Adipose tissue (tissue), 3 donors: ENCODE data around the gene PDXDC1. TPM values are rescaled to one million over a fixed set of nuclear protein-coding genes. Genes with fewer than 3 reads are reported as not detected.
"Not testable (repeated sequence)": the region's sequence is repeated elsewhere in the genome, so short reads cannot be mapped to it uniquely, and the experiment has no call there.

ENCODE experiments used
- H3K27ac ChIP-seq: one replicate; pipeline ENCODE4 v1.5.1; 2013; ENCODE audit warnings: low read depth, low read length
- whole genome bisulfite sequencing, 3 donors: extraction: QIAGEN DNeasy Blood & Tissue Kit; methylation state at CpG; one replicate each; pipeline ENCODE4 v1.1.7; 2013; 5-methylcytosine and 5-hydroxymethylcytosine counted together
- polyA plus RNA-seq, 3 donors: library from polyadenylated mRNA; stranded (reverse); fragments of 200-250 nt; gene quantifications; one replicate each; pipeline ENCODE4 v1.2.3, GENCODE V29; 2013
- donor health status: healthy with polysubstance abuse.
- donor health status: Bipolar disorder and iron deficiency.
- donor health status: healthy.

The PDXDC1 gene
- polyA plus RNA-seq, 3 donors: 35.5 to 55.9 (median 38.4) TPM

GRCh38 chr16:15093571-15093954, 118.7 kb downstream of the PDXDC1 start:
- peak overlapping the region; percentile 93 for H3K27ac ChIP-seq

GRCh38 chr16:15093955-15094827, 119.4 kb downstream of the PDXDC1 start, which contains the start of gene RRN3:
RRN3 (minus strand) TSS chr16:15094272; CDS start chr16:15094233, 39 bp downstream.
- 2 to 3% (median 3%) methylated on average over 52 to 56 of the region's 56 CpGs for WGBS, 3 donors
- H3K27ac ChIP-seq: peak within 1 kb of the TSS; percentile 93

More at GRCh38 chr16:15093571-15093954, 118.7 kb downstream of the PDXDC1 start:
- 5 to 8% (median 6%) methylated on average over 11 to 14 of the region's 14 CpGs for WGBS, 3 donors

GRCh38 chr16:15096583-15096972, 121.8 kb downstream of the PDXDC1 start:
- 83 to 90% (median 85%) methylated on average over 8 of the region's 9 CpGs for WGBS, 3 donors
- H3K27ac ChIP-seq: not testable (repeated sequence)

- not testable (repeated sequence) for H3K27ac ChIP-seq
- WGBS, 3 donors: 61 to 74% (median 72%) methylated on average over 2 of the region's 2 CpGs
Observed at GRCh38 chr16:15099366-15099909, 124.6 kb downstream of the PDXDC1 start.

- WGBS, 3 donors: 72 to 83% (median 79%) methylated on average over 5 of the region's 5 CpGs
- H3K27ac ChIP-seq: not testable (repeated sequence)
Observed at GRCh38 chr16:15100372-15100987, 125.7 kb downstream of the PDXDC1 start.

GRCh38 chr16:15127641-15128425, 153.0 kb downstream of the PDXDC1 start:
- H3K27ac ChIP-seq: not testable (repeated sequence)
- WGBS, 3 donors: 96 to 99% (median 96%) methylated on average over 10 to 28 of the region's 48 CpGs

GRCh38 chr16:15130256-15130932, 155.6 kb downstream of the PDXDC1 start:
- 95 to 98% (median 95%) methylated on average over 16 to 27 of the region's 37 CpGs for WGBS, 3 donors
- not testable (repeated sequence) for H3K27ac ChIP-seq

GRCh38 chr16:15130943-15131700, 156.3 kb downstream of the PDXDC1 start:
- WGBS, 3 donors: 92 to 94% (median 93%) methylated on average over 29 to 43 of the region's 51 CpGs
- H3K27ac ChIP-seq: not testable (repeated sequence)

- not testable (repeated sequence) for H3K27ac ChIP-seq
- 93 to 96% (median 95%) methylated on average over 21 to 26 of the region's 41 CpGs for WGBS, 3 donors
Observed at GRCh38 chr16:15132719-15133428, 158.0 kb downstream of the PDXDC1 start.

- not testable (repeated sequence) for H3K27ac ChIP-seq
- 93 to 95% (median 94%) methylated on average over 10 to 15 of the region's 31 CpGs for WGBS, 3 donors
Observed at GRCh38 chr16:15133554-15133953, 158.7 kb downstream of the PDXDC1 start.

- 93 to 95% (median 94%) methylated on average over 8 to 20 of the region's 33 CpGs for WGBS, 3 donors
- not testable (repeated sequence) for H3K27ac ChIP-seq
Observed at GRCh38 chr16:15134752-15135482, 160.1 kb downstream of the PDXDC1 start.

- H3K27ac ChIP-seq: not testable (repeated sequence)
Observed at GRCh38 chr16:15135483-15136360, 160.9 kb downstream of the PDXDC1 start.

GRCh38 chr16:15137514-15137913, 162.7 kb downstream of the PDXDC1 start:
- not testable (repeated sequence) for H3K27ac ChIP-seq
- 74 to 85% (median 83%) methylated on average over 3 to 6 of the region's 15 CpGs for WGBS, 3 donors

More at GRCh38 chr16:15135483-15136360, 160.9 kb downstream of the PDXDC1 start:
- WGBS, 3 donors: 83 to 89% (median 89%) methylated on average over 19 to 39 of the region's 50 CpGs

GRCh38 chr16:15140444-15141365, 165.9 kb downstream of the PDXDC1 start:
- WGBS, 3 donors: 60 to 84% (median 74%) methylated on average over 19 to 30 of the region's 30 CpGs
- H3K27ac ChIP-seq: not testable (repeated sequence)
